Colon (tissue), 2 donors: ENCODE results near the gene BOLA3.
A peak's percentile ranks its signal among the peaks of the same experiment; 100 is the strongest.
"Not testable (repeated sequence)": the region's sequence is repeated elsewhere in the genome, so short reads cannot be mapped to it uniquely, and the experiment has no call there.

Experiments used
- FAIRE-seq: peaks from 2 replicates; lab custom pipeline; 2012; peaks lifted over from hg19 to GRCh38; lab: Jason Lieb, UNC
- donor health status: control.
- donor health status: control.

BOLA3 gene, protein sequence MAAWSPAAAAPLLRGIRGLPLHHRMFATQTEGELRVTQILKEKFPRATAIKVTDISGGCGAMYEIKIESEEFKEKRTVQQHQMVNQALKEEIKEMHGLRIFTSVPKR

DNA sequence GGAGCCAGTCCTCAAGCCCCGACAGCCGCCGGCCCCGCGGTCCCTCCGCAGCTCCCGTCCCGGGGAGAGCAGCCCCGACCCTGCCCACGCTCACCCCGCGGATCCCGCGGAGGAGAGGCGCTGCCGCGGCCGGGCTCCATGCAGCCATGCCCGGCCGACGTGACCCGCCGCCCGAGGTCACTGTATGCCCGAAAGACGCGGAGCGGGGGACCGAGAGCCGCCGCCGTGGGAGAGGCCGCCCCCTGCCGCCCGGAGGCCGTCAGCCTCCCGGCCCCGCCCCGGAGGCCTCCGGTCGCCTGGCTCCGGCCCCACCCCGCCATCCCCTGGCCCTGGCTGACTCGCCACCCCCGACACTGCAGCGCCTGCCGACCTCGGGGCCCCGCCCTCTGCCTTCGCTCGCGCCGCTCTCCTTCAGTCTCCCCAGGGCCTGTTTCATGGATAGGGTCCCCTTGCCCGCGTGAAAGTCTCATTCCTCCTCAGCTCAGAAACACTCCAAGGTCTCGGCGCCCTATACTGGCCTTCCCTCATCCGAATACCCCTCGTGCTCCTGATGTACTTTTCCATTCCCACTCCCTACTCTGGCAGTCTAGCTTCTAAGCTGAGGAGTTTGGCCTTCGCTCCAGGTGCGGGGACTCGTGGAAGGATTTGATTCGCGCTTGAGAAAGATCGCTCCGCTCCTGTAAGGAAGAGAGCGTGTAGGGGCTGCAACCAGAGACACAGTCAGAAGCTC, at the start of gene BOLA3:
Gene BOLA3, minus strand, starts transcription at position 186 of the 730 bp plus-strand sequence. Its CDS starts 38 bp downstream, at position 148.
- FAIRE-seq, result no peak

DNA sequence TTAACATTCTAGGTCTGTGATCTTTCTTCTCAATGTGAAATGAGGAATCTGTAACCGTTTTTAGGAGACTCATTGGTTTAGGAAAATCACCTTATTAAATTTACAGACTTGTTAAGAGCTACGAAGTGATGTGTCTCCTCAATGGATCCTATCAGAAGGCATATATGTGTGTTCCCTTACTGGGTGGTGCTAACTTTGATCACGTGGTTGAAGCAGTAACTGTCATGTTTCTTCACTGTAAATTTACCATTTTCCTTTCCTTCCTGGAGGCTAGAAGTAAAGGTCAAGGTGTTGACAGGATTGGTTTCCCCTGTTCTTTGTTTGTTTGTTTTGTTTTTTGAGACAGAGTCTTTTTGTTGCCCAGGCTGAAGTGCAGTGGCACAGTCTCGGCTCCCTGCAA, 49.3 kb upstream of the BOLA3 start:
- FAIRE-seq, result no peak

DNA sequence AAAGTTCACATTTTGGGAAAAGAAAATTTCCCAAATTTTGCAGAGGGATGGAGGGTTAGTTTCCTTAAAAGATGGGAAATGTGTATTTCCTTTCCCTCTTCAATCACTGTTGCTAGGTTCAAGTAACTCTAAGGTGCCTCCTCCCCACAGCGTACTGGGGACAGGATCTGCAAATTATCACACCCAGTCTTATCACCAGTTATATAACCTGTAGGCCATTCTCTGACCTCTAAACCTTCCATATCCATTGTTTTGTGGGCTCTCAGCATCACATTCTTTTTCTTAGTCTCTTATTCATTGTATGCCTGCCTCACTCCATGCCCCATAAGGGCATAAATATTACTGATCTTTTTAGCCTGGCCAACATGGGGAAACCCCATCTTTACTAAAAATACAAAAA, 47.1 kb upstream of the BOLA3 start:
- no peak for FAIRE-seq

DNA sequence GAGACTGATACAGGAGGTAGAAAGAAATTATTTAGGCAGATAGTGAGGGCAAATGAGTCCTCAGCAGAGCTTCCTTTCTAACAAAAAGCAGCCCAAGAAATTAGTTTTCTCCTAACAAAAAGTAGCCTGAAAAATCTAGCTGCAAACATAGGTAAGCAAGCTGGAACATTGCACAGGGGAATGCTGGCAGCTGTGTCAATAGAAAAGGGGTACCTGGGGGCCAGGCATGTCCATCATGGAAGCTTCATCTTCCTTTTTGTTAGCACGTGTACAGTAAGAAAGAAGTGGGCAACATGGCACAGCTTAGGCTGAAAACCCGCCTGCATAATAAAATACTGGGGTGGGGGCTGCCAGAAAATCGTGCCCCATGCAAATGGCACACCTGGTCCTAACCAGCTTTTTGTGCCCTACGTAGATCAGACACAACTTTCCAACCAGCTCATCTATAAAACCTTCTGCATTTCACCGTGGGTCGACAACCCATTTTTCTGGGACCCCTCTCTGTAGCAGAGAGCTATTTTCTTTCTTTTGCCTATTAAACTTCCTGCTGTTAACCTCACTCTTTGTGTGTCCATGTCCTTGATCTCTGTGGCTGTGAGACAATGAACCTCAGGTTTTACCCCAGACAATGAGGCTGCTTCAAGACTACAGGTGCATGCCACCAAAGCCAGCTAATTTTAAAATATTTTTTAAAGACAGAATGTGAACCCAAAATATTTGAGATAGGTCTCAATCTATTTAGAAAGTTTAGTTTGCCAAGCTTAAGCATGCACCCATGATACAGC, 44.1 kb upstream of the BOLA3 start:
- no peak for FAIRE-seq

DNA sequence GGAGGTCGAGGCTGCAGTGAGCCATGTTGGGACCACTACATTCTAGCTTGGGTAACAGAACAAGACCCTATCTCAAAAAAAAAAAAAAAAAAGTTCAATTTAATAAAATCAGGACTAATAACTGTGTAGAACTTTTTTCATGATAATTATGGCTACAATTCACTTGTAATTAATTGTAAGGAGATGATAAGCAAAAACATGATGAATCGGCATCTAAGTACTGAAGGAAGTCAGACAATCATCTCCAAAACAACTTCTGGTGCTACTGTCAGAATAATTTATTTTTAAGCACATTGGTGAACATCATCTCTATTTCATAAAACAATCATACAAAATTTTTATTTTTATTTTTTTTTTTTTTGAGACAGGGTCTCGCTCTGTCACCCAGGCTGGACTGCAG, 41.0 kb upstream of the BOLA3 start:
- no peak for FAIRE-seq

DNA sequence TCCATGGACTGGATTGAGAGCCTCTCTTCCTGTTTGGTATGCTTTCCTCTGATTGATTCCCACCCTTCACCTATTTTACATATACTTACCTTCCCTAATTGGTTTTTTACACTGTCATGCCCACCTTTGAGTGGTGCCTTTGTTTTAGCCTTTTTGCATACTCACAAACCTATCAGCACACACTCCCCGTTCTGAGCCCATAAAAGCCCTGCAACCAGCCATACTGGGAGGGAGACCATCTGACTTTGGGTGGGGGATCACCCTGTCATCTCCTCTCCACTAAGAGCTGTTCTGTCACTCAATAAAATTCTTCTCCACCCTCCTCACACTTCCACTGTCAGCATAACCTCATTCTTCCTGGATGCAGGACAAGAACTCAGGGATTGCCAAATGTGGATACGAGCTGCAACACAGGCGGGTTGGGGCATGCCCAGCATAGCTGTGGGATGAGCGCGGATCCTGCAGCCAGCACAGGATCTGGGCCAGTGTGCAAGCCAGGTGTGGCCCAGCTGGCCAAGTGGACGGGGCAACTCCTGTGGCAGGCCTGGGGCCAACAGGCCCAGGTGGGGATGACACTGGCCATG, 40.4 kb upstream of the BOLA3 start:
- no peak for FAIRE-seq

DNA sequence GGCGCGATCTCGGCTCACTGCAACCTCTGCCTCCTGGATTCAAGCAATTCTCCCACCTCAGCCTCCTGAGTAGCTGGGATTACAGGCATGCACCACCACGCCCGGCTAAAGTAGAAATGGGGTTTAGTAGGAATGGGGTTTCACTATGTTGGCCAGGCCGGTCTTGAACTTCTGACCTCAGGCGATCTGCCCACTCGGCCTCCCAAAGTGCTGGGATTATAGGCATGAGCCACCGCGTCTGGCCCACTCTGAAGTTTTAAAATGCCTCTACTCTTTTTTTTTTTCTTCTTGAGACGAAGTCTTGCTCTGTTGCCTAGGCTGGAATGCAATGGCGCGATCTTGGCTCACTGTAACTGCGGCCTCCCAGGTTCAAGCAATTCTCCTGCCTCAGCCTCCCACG, 39.0 kb upstream of the BOLA3 start:
- FAIRE-seq, result not testable (repeated sequence)

DNA sequence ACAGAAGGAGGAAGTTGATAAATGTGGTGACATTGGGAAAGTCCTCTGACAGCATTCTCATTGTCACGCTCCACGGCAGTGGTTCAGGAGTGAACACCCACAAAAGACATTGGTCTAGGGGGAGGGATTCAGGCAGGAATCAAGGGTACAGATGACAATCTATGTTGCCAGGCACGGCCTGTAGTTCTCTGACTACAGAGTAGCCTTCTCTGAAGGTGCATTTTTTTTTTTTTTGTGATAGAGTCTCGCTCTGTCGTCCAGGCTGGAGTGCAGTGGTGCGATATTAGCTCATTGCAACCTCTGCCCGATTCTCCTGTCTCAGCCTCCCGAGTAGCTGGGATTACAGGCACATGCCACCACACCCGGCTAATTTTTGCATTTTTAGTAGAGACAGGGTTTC, 38.3 kb upstream of the BOLA3 start:
- no peak for FAIRE-seq

DNA sequence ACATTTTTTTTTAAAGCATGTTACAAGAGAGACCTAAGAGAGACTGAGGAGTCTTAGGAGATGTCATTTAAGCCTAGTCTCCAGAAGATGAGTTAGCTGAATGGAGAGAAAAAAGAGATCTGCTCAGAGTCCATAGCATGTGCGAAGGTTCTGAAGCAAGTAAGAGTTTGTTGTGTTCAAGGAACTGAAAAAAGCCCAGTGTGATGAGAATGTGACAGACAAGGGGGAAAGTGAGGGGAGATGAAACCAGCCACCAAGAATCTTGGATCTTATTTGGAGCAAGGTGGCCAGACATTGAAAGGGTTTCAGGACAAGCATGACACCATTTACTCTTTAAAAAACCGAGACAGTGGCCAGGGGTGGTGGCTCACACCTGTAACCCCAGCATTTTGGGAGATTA, 36.2 kb upstream of the BOLA3 start:
- FAIRE-seq, result no peak

DNA sequence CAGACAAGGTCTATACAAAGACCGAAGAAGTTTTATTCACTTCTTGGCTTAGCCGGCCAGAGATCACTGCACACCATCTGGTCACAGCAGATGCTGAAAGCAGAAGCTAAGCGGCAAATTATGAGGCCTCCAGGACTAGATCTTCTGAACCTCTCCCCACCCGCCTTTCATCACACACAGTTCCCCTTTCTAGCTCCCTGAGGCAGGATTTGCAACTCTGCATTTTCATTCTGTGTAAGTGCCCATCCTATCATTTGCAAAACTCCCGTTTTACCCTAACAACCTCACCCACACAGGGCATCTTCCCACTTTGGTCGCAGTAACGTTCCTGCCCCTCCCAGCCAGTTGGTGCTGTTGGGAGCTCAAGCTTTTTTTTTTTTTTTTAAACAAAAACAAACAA, 34.0 kb upstream of the BOLA3 start:
- FAIRE-seq, result no peak

DNA sequence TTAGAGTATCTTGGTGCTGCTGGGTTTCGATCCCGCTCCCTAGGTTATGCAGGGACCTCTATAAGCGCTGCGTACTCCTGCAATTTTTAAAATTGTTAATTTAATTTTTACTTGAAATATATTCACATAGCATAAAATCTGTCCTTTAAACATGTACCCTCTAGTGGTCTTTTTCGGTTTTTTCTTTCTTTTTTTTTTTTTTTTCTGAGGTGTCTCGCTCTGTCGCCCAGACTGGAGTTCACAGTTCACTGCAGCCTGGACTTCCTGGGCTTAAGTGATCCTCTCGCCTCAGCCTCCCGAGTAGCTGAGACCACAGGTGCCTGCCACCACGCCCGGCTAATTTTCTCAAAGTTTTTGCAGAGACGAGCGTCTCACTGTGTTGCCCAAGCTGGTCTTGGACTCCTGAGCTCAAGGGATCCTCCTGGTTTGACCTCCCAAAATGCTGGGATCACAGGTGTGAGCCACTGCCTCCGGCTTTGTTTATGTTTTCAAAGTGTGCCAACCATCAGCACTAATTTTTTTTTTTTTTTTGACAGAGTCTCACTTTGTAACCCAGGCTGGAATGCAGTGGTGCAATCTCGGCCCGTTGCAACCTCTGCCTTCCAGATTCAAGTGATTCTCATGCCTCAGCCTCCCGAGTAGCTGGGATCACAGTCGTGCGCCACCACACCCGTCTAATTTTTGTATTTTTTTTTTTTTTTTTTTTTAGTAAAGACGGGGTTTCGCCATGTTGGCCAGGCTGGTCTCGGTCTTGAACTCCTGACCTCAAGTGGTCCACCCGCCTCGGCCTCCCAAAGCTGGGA, 31.6 kb upstream of the BOLA3 start:
- no peak for FAIRE-seq

DNA sequence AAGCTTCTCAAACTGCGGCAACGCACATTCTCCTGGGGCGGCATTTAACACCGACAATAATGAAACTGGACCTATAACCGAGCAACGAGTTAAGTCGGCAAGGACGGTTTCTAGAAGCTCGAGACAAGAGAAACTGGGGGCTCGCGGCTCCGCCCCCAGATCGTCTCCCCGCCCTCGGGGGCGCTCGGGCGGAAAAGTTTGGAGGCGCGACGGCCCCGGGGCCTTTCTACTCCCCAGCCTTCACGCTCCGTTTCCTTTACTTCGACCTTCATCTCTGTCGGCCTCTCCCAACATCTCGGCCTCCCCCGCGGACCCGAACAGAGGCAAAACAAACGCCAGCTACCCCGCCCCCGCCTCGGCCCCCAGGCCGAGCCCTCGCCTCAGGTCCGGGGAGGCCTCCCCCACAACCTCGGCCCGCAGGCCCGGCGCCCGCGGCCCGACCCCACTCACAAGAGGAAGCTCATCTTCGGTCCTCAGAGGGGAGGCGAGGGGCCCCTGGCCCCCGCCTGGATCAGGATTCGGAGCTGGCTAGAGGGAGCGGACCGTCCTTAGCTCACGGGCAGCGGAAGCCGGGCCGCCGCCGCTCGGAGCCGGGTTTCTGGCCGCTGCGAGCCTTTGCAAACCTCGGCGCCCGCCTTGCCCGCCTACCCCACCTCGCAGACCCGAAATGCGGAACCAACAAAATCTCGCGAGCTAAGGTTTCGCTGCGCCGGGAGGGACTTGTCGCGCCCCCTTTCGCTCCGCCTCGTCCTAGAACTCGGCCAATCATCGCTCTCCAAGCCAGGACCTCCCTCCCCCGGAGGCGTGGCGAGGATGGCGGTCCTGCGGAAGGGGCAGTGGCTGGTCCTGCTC, 30.7 kb upstream of the BOLA3 start, which contains the start of gene MOB1A:
Gene MOB1A, minus strand, starts transcription at position 669 of the 852 bp plus-strand sequence. Its CDS starts 205 bp downstream, at position 464.
- peak; percentile 70 for FAIRE-seq

DNA sequence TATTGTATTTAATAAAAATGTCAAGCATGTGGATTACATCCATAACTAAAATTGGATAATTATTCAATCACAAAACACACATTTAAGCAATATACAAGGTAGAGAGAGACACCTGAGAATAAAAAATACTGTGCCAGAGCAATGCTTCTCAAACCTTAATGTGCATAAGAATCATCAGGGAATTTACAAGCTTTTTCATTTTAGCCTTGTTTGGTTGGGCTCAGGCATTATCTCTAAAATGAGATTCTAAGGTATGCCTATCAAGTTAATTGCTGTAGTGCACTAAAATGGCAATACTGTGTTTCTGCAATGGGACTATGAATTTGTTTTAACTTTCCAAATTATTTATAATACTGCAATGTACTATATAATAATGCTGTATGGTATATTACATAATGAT, 30.0 kb upstream of the BOLA3 start:
- no peak for FAIRE-seq

DNA sequence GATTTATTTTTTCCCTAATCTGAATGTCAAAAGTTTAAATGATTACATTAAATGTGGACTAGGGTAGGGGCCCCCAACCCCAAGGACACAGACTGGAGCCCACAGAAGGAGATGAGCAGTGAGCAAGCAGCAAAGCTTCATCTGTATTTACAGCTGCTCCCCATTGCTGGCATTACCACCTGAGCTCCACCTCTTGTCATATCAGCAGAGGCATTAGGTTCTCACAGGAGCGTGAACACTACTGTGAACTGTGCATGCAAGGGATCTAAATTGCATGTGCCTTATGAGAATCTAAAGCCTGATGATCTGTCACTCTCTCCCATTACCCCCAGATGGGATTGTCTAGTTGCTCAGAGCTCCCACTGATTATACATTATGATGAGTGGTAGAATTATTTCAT, 27.2 kb upstream of the BOLA3 start:
- FAIRE-seq, result no peak

DNA sequence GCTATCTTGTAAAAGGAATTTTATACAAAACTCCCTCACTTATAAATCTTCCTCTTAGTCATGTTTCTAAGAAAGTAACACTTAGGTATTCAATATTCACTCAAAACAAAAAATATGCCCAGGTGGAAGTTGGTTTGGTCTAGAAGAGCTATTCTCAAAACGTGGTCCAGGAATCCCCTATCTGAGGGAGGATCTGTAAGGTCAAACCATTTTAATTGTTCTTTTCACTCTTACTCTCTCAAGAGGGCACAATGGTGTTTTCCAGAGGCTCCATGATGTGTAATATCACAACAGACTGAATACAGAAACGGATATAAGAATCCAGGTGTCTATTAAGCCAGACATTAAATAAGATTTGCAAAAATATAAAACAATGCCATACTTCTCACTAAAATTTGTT, 21.0 kb upstream of the BOLA3 start:
- FAIRE-seq, result no peak

DNA sequence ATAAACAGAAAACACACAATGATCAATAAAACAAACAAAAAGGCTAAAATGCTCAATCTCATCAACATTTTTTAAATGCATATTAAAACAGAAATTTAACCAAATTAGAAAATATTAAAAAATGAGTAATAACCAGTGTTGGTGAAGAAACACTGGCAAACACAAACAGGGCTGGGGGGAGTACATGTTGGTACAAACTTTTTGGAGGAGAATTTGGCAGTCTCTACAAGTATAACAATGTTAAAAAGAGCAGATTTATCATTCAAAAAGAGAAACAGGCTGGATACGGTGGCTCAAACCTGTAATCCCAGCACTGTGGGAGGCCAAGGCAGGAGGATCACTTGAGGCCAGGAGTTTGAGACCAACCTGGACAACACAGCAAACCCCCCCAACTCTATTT, 17.0 kb upstream of the BOLA3 start:
- no peak for FAIRE-seq

DNA sequence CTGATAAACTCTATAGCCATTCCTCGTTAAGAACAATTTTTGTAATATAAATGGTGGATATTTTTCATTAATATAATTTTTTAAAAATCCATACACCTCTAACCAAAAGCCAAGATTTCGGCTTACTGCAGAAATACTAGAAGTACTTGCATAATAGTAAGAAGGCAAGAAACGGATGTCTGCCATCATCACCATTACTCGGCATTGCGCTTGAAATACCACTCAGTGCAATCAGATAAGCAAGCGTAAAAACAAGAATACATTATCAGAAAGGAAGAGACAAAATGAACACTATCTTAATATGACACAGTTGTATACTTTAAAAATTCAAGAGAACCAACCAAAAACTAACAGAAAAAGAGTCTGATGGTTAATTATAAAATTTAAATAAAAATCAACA, 15.2 kb upstream of the BOLA3 start:
- no peak for FAIRE-seq

DNA sequence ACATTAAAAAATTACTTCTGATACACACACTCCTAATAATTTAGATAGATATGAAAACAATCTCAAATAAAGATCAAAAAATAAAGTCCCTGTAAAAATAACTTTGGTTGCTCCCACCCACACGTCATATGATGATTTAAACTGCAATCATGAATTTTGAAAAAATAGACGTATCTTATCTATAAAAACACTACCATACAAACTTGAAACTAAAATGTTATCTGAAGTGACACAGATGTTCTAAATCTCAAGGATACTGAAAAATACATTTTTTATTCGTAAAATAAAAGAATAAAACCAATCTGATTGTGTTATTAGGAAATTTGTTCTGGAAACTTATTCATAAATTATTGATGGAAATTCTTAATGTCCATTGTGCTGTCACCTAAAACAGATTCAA, 8.1 kb upstream of the BOLA3 start:
- FAIRE-seq, result no peak

DNA sequence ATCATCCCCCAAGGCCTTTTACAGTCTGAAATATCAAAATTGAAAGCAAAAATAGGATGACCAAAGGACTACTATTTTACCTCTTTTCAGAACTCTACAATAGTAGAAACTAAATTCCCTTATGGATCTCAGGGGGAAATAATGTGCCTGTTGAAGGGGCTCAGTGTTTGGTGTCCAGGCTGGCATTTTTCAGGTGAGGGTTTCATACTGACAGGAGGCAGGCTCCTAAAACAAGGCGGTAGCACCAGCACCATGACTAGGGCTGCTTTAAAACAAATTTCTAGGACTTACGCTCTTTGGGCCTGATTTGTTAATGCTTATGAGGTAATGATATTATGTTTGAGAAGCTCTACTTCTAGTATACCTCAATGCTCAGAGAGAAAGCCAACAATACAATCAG, 5.2 kb upstream of the BOLA3 start:
- FAIRE-seq, result no peak

DNA sequence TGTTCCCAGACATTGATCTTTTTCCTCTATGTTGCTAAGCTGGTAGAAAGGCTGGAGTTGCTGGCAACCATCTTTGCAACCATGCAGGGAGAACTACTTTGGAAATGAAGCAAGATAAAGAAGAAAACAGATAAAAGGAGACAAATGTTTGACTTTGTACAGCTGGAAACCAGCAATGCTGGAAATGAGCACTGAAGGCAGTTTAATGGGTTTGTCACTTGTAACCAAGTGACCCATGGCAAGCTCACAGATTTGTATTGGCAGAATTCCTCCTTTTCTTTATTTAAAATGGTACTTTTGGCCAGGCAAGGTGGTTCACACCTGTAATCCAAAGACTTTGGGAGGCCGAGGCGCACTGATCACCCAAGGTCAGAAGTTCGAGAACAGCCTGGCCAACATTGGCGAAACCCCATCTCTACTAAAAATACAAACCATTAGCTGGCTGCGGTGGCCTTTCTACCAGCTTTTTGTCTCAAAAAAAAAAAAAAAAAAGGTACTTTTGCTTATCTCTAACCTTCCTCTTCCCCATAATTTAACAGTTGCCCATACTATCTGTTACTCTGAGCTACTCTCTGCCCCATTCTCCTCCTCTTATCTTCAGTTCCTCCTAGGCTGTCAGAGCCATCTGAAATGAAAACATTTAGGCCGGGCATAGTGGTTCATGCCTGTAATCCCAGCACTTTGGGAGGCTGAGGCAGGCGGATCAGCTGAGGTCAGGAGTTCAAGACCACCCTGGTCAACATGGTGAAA, 2.0 kb upstream of the BOLA3 start:
- FAIRE-seq, result no peak

DNA sequence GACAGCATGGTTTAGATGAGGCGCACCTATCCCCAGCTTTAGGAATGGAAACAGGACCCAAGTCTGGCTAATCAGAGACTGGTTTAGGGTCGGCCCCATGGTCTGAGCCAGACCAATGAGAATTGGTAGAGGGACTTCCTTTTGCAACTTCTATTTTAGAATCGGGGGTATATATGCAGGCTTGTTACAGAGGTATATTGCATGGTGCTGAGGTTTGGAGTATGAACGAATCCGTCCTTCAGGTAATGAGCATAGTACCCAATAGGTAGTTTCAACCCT, 1.5 kb upstream of the BOLA3 start:
- no peak for FAIRE-seq
